Ramos (cell line): ENCODE data around the gene ORMDL3.
"Not testable (repeated sequence)": the region's sequence is repeated elsewhere in the genome, so short reads cannot be mapped to it uniquely, and the experiment has no call there.

Experiments used
- in situ Hi-C: fragments of 300-500 bp; cut with MboI; formaldehyde crosslinking; loops from one replicate; pipeline ENCODE4 v1.14.3; 2022; ENCODE audit warnings: low sequenced_read_pairs; ENCODE audit not compliant: unreplicated experiment

The ORMDL3 gene

GRCh38 chr17:39951924-39952679 is 24.7 kb upstream of the ORMDL3 start:
- in situ Hi-C loops: no loop called here

- in situ Hi-C loops: no loop called here
Observed at GRCh38 chr17:39950871-39951348, 23.5 kb upstream of the ORMDL3 start.

DNA sequence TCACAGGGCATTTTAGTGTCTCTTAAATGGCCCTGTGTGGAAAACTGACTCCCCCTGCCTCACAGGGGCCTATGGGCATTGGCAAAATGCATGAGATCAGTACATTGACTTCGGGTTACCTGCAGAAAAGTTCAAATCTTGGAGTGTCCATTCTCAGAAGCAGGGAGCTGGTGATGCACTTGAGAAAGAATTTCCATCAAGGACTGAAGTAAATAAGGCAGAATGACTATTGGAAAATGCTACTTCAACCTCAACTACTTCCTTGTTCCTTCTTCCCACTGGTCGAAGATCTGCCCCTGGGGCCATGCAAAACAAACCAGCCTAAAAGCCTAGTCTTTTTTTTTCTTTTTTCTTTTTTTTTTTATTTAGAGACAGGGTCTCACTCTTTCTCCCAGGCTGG is 21.6 kb upstream of the ORMDL3 start:
- in situ Hi-C loops: no loop called here

- in situ Hi-C loops: not testable (repeated sequence)
Observed at GRCh38 chr17:39948489-39948828, 21.1 kb upstream of the ORMDL3 start.

DNA sequence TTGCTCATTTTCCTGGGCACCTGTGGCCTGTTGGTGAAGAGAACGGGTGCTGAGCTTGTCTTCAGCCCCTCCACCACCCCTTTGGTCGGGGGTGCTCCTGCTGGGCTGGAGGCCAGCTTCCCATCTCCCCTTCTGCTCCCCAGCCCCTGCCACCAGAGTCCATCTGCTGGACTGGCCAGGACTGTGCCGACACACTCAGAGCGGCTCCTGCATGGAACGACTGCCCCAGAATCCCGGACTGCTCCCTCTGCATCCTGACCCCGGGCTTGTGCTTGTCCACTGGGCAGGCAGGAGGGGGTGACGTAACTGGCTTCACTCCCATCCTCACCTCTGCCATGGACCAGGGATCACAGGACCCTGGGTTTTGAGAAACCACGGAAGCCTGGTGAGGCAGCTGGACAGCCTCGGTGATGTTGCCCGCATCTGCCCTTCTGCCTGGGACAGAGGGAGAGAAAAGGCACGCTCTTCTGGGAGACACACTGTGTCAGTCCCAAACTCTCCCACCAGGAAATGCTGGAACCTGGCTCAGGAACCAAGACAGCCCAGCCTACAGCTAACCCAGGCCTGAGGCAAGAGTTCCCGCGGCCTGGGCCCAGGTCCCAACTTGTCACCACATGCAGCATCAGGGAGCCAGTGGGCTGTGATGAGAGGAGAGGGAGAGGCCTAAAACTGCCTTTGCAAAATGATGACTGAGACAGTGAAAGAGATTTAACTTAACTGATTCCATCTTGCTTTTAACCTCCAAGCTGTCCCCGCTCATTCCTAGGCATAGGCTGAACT is 19.3 kb upstream of the ORMDL3 start:
- in situ Hi-C loops: no loop called here

DNA sequence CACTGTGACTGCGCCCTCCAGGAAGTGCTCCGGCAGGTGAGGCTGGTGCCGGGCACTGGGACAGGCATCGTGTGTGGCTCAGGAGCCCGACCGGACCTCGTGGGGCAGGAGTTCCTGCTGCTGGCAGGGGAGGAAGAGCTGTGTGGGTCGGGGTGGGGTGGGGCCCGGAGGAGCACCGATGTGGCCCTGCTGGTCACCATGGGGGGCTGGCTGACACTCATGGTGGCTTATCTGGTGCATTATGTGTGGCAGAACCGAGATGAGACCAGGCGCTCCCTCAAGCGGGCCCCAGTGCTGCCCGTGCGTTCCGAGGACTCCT is 17.0 kb upstream of the ORMDL3 start:
- in situ Hi-C loops: no loop called here

DNA sequence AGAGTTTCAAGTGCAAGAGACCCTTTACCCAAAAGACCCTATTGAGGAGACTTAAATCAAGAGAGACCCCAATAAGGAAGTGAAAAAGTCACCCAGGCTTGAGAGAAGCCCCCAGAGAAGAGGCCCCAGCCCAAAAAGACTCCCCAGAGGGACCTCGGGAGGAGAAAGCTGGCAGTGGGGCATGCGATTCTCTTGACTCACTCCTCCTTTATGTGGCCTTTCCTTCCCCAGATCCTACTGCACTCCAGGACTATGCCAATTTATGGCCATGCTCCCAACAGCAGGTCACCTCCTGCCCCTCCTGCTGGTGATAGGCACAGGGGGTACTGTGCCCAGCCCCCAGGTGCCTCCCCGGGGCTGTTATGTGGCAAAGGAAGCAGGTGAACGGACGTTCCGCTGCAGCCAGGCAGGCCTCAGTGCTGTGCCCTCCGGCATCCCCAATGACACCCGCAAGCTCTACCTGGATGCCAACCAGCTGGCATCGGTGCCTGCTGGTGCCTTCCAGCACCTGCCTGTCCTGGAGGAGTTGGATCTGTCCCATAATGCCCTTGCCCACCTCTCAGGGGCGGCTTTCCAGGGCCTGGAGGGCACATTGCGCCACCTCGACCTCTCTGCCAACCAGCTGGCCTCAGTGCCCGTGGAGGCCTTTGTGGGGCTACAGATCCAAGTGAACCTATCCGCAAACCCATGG is 16.4 kb upstream of the ORMDL3 start:
- in situ Hi-C loops: no loop called here

DNA sequence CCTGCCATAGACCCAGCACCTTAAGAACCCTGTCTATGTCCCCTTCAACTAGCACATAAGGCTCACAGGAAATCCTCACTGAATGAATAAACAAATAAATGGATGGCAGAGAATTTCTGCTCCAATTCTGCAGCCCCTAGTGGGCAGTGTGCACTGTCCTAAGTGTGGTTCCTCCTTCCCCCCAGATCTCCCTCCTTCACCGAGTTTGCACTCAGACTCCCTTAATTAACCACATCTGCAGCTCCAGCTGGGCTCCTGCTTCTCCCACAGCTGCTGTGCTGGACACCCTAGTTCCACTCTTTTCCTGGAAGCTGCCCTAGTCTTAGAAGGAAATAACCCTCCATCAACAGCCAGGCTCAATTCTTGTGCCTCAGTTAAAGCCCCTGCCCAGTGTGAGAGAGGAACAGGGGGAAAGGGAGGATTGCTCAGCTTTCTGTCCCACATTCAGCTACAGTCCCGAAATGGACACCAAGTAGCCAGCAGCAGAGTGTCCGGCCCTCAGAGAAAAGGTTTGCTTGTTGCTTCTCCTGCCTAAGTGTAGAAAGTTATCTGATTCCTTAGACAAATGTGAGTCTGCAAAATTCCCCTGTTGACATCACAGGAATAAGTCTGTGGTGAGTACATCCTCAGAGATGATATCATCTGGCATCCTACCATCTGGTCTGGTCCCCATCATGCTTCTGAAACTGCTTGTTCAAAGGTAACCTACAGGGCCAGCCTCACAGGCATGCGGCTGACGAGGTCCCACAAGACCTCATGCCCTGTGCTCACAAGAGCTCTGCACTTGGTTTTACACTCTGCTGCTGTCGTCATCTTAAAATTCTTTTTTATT is 12.4 kb upstream of the ORMDL3 start:
- in situ Hi-C loops: no loop called here

GRCh38 chr17:39939106-39939505 is 11.7 kb upstream of the ORMDL3 start:
- in situ Hi-C loops: no loop called here

- in situ Hi-C loops: no loop called here
Observed at GRCh38 chr17:39938140-39938869, 10.9 kb upstream of the ORMDL3 start.

DNA sequence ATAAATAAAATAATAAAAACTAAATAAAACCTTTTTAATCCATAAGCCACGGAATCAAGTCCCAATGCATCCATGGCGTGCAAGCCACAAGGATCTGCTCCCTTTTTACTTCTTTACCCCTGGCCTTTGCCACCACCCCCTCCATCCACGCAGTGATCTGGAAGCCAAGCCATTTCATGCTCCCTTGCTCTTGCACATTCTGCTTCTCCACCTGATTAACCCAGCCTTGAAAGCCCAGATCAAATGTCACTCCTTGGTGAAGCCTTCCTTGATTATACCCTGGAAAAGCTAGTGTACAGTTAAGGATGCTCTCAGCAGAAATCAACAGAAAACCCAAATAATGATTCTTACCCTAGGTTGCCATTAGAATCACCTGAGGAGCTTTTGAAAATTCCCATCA is 10.0 kb upstream of the ORMDL3 start:
- in situ Hi-C loops: no loop called here

- in situ Hi-C loops: no loop called here
Observed at GRCh38 chr17:39935909-39936308, 8.5 kb upstream of the ORMDL3 start.

GRCh38 chr17:39934324-39934723 is 6.9 kb upstream of the ORMDL3 start:
- in situ Hi-C loops: no loop called here

- in situ Hi-C loops: no loop called here
Observed at GRCh38 chr17:39933912-39934311, 6.5 kb upstream of the ORMDL3 start.

DNA sequence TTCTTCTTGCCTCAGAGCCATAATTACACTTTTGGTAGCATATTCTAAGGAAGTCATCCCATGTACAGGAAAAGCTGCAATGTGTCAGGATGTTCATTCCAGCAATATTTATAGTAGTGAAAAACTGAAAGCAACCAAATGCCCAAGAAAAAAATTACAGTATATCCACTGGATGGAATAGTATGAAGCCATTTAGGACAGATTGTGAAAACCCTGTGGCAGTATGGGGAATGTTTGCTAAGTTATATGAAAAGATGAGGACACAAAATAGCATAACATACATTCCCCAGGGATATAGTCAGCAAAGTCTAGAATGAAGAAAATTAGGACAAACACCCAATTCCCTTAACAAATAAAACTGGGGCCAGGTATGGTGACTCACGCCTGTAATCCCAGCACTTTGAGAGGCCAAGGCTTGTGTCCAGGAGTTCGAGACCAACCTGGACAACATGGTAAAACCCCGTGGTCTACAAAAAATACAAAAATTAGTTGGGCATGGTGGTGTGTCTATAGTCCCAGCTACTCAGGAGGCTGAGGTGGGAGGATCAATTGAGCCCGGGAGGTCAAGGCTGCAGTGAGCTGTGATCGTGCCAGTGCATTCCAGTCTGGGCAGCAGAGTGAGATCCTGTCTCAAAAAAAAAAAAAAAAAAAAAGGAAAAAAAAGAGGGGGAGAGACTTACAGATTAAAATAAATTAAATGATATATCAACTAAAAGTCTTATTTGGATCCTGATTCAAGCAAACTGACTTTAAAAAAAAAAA is 2.4 kb upstream of the ORMDL3 start:
- in situ Hi-C loops: no loop called here

GRCh38 chr17:39928858-39929645 is 1.7 kb upstream of the ORMDL3 start:
- in situ Hi-C loops: no loop called here

- in situ Hi-C loops: no loop called here
Observed at GRCh38 chr17:39927929-39928857, 792 bp upstream of the ORMDL3 start.
